GM19193 (cell line): ENCODE results near the gene PRRT1.
A peak's percentile ranks its signal among the peaks of the same experiment; 100 is the strongest.

Experiments used
- POLR2A ChIP-seq: IDR thresholded peaks from 4 replicates; pipeline ENCODE4 v1.6.1; 2011; ENCODE audit not compliant: insufficient read depth, insufficient read length; ENCODE audit errors: extremely low read depth

PRRT1 gene

DNA sequence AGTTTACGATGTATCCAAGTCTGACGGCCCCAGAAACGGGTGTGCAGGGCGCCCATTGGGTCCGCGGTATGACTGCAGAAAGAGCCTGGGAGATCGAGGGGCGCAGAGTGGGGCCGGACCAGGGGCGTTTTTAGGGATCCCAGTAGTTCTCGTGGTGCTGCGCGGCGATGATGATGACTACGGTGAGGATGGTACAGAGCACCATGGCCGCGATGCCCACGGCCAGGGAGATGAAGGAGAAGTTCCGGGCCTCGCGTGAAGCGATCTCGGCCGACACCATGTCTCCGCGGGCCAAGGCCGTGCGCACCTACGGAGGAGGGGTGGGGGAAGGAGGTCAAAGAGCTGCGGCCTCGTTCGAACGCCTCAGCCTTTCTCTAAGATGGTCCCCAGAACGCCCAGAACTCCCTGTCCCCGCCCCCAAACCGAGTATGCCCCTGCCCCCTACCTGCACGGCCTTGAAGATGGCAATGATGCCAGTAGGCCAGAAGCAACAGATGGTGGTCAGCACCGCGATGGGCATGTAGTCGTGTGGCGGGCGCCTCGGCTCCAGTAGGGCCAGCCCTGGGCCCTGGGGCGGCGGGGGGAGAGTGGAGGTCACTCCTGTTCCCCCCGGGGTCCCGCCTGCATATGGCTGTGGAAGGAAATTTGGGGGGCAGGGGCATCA, 2.5 kb downstream of the PRRT1 start:
- TF ChIP-seq POLR2A: no peak

DNA sequence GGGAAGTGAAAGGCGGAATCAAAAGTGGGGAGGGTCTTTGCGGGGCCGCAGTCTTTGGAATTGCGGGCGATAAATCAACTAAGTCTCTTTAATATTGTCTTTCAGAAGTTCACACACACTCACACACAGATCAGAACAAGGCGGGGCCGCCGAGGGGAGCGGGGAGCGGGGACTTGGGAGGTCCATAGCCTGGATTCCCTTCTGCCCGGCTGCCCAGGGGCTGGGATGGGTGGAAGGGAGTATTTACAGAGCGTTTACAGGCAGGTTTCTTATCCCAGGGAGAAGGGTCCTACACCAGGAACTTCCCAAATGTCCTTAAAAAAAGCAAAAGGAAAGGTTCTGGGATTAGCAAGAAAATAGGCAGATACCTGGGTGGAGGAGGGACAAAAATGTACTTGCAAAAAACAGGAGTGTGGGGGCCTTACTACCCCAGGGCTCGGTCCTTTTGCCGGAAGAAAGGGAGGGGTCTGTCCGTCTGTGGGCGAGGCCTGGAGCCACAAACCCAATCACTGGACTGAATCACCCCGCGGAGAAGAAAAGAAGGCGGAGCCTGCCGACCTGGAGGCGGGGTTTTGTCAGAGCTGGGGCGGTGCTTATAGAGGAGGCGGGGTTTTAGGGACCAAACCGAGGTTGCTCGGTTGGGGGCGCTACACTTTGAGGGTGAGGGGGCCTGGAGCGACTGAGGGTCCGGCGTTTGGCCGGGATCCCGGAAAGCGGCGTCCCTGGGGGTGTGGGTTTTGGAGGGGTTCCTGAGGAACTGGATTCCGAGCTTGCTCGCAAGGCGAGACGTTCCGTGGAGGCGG, 3.2 kb downstream of the PRRT1 start:
- TF ChIP-seq POLR2A: no peak

DNA sequence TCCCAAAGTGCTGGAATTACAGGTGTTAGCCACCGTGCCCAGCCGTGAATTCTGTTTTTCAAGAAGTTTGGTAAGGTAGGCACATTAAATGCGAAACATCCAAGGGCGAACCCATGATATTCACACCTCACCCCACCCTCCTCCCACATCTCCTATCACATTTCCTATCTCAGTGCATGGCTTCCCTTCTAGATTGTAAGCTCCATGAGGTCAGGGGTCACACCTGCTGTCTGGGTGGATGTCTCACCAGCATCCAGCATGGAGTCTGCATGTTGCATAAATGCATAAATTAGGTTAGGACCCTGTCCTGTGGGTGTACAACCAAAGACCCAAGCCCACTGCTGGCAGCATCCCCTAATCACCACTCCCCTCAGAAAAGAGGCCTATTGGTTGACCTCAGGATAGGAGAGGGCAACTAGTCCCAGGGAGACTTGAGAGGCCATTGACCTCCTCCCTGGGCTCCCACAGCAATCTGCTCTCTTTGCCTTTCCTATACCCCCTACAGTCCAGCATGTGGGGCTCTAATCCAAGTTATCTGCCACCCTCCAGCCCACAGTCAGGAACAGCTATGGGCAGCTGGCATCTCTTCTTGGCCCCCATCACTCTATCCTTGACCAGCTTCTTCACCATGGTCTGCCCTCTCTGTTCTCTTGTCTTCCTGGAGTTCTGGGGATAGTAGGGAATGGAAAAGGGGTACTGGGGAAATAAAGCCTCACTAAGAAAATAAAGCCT, 4.2 kb downstream of the PRRT1 start:
- no peak for TF ChIP-seq POLR2A

DNA sequence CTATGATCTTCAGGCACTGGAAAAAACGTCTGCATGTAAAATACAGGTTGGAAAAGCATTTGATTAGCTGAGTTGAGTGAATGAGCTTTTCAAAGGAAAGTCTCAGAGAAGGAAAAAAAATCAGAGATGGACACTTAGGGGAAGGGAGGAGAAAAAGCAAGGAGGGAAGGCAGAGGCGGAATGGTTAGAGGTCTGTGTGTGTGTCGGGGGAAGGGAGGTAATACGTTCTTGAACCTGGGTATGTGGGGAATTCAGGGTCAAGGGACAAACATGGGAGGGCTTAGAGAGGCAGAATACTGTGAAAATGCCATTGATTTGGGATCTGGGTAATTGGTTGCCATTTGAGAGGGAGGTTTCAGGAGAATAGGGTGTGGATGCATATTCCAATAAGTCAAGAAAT, 5.1 kb downstream of the PRRT1 start:
- TF ChIP-seq POLR2A: no peak

DNA sequence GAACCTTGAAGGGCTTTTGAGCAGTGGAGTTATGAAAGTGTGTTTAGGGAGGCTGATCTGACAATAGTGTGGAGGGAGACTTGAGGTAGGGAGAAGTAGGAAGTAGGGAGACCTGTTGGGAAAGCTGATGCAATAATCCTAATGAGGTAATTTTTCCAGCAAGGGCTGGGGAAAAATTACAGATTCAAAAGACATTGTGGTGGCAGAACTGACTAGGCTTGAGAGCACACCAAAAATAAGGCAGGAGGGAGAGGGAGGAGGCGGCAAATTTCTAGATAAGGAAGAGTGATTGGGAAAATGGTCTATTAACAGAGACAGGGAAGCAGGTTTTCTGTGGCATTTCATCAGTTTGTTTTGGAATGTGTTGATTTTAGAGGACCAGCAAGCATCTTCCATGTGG, 5.5 kb downstream of the PRRT1 start:
- no peak for TF ChIP-seq POLR2A

DNA sequence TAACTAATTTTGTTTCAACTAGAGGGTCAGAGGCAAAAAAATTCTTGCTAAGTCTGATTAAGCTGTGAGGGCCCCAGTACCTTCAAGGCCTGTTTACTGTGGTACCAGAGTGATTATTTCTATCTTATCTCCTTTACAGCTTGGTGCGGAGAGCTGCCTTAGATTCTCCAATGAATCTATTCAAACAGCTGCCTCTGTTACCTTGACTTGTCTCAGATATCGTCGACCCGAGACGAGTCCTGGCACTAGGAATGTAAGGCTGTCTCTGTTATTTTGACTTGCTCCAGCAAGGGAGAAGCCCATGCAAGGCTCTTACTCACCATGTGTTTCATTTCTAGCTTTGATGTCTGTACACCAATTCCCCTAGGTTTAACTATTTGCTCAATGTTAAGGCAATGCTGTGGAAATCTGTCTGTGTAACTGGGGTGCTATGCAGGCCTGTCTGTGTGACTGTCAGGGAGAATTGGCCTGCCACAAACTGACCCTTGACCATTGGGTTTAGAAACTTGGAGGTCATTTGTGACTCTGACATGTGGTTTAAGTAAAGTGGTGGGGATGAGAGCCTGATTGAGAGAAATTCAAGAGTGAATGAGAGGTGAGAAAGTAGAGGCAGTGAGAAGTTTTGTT, 11.2 kb downstream of the PRRT1 start:
- TF ChIP-seq POLR2A: no peak

DNA sequence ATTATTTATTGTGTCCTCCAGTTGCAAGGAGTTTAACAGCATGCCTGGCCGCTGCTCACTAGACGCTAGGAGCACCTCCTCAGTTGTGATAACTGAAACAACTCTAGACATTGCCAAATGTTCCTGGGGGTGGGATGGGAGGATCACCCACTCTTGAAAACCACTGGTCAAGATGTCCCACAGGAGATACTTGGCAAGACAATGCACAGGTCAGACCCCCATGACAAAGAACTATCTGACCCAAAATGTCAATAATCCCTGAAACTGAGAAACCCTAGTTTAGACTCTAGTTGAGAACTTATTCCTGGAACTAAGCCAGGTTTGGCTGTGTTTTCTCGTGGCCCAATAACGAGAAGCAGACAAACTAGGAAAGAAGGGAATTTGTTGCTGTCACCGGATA, 12.1 kb downstream of the PRRT1 start:
- TF ChIP-seq POLR2A: no peak

DNA sequence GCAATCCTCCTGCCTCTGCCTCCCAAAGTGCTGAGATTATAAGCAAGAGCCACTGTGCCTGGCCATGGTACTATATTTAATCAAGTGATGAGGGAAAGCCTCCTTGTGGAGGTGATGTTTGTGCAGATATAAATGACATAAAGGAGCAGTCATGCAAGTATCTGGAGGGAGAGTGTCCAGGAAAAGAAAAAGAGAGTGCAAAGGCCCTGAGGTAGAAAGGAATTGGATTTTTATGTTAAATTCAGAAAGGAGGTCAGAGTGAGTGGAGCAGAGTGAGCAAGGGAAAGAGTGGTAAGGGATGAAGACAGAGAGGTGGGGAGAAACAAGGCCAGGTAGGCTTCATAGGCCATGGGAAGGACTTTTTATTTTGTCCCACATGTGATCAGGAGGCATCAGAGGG, 14.3 kb downstream of the PRRT1 start:
- no peak for TF ChIP-seq POLR2A

DNA sequence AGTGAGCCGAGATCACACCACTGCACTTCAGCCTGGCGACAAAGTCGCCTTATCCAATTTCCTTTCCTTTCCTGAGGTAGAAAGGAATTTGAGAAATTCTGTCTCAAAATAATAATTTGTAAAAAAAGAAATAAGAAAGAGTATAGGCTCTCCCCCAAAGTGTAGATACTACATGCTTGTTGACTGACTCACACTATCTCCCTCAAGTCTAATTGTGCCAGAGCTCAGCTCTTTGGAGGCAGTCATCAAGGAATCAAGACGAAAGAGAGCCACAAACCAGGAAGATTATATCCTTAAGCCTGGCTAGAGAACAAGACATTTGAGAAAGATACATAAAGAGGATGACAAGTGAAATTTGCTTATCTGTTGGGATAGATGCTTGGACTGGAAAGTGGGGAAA, 18.0 kb downstream of the PRRT1 start:
- no peak for TF ChIP-seq POLR2A

DNA sequence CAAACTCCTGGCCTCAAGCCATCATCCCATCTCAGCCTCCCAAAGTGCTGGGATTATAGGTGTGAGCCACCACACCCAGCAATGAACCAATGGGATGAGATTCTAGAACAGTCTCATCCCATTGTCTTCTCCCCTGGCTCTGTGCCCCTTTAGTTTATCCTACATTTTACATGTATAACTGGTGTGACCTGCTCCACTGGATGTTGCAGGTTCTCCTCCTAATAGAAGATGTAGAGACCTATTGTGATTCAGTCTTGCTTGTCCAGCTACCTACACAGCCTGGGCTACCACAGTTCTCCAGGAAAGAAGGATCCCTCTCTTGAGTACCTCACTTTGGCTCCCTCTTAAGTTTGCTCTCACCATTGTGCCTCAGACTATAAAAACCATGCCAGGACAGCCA, 19.6 kb downstream of the PRRT1 start:
- TF ChIP-seq POLR2A: no peak

DNA sequence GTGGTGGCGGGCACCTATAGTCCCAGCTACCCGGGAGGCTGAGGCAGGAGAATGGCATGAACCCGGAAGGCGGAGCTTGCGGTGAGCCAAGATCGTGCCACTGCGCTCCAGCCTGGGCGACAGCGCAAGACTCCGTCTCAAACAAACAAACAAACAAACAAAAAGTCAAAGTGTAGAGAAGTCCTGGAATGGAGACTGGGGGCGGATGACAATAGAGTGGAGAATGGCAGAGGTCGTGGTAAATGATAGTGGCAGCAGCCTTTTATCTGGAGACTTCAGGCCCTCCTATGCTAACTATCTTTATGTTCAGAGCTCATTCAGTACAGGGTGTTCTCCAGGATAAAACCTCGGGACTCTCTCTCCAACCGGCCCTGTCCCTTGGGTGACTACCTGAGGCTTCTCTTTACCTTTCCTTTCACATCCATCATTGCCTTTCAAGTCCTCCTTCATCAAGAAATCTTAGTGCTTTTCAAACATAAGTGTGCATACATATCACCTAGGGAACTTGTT, 20.2 kb downstream of the PRRT1 start:
- TF ChIP-seq POLR2A: no peak

DNA sequence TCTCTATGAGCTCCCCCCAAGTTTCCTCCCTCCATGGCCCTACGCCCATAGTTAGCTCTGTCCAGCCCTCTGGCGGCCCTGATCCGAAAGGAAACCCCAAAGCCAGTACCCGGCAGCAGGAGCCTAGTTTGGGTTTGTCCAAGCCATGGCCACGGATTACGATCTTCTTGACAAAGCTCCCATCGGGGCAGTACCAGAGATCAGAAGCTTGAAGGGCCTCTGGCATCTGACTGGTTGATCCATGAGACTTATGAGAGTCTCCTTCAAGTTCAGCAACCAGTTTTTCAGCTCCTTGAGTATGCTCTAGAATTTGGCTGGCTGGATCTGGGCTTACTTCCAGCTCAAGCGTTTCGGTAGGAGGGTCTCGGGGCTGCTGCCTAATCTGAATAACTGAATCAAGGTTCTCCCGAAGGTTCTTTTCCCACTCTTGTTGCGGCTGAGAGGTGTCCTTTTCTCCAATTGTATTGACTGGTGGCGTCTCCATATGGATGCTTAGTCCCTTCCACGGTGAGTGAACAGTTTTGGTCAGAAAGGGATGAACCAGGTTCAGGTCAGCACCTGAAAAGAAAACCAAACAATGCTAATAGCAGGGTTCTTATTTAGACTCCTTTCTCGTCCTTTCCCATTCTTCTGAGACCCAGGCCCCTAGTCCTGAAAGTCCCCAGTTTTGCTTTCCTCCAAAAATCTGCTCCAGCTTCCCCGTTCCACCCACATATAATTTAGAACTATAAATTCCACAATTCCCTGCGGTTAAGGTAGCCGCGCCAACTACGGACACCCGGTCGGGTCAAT, 22.2 kb downstream of the PRRT1 start:
- TF ChIP-seq POLR2A: no peak

DNA sequence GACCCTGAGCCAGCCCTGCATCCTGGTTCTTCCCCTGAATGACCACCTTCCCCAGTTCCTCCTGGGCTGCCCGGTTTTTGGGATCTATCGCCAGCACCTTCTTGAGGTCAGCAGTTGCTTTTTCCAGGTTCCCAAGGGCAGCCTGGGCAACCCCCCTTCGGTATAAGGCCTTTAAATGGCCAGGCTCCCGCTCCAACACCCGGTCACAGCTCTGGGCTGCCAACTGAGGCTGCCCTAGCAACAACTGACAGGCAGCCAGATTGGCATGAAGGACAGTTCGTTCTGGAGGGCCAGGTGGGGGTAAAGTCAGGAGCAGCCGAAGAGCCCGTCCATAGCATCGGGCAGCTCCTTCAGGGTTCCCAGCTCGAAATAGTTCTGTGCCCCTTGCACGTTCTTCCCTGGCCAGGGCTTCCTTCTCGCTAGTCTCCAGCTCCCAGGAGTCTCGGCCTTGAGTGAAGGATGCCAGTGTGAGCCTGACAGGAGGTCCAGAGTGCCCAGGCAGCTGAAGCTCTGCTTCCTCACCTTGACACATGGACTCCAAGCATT, 22.9 kb downstream of the PRRT1 start:
- TF ChIP-seq POLR2A: no peak

DNA sequence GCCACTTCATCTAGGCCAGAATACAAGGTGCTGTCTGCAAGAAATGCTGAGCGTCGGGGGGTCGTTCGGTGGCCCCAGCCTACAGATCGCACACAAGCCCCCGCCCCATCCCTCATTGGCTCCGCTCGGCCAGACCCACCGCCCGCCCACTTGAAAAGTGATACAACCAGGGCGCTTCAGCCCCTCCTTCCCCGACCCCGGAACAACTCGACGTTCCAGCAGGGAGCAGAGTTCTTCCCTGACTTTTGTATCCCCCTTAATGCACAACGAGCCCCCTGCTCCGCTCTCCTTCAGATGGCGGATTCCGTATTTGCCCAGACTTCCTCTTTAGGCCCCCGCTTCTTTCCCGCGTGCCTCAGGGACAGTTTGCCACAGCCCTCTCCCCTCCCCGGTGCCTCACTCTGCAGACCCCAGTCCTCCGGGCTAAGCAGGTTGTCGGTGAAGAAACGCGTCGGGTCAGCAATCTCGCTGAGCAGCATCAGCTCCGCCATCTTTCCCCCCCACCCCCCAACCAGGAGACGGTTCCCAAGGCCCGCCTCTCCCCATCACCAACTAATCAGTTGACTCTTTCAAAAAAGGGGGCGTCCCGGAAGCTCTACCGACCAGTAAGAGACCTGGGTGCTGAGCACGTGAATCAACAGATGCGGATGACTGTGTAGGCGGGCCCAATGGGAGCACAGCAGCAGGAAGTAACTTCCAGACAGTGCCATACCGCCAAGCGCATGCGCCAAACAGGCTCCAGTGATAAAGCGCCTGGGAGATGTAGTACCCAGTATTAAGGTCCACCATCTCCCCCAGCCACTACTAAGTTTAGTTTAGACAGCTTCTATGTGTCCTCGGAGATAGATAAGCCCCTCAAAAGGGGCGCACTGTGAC, 23.8 kb downstream of the PRRT1 start, which contains the start of gene ATF6B:
TSS of gene ATF6B (minus strand) at position 530 of the 876 bp plus-strand sequence. CDS start at position 491, 39 bp downstream.
- peak; percentile 78 for TF ChIP-seq POLR2A

DNA sequence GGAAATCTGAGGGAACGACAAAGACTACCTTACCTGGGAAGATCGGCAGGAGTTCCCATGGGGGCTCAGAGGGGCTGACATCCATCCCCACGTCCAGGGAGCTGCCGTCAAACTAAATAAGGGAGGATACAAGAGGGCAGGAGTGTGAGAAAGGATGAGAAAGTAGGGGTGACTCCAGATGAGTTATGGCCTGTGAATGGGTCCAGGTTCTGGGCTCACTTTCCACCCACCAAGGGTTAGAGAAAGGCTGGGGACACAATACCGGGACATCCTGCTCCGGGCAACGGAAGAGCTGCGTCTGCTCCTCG, 24.4 kb downstream of the PRRT1 start:
- TF ChIP-seq POLR2A: no peak
